ENCODE data around the gene CCDC51.
A peak's percentile ranks its signal among the peaks of the same experiment; 100 is the strongest.

CCDC51 gene

DNA sequence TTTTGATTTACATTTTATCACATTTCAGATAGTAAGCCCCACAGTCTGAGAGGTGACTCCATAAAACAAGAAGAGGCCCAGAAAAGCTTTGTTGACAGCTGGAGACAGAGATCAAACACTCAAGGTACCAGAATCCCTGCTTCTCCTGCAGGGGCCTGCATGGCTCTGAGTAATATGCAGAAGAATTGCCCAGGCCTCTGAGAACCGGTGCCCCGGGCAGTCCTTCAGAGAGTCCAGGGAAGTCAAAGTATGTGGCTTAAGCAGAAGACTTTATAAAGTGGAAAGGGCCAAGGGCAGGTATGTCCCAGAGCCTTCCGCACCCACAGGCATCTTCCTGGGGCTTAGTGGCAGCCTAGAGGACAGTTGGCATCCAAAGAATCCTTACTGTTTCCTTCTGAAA lies 19.4 kb upstream of the CCDC51 start:
- no peak overlapping the region for H3K4me3 ChIP-seq (ENCODE audit: low read depth, low read length)
- in situ Hi-C loops (cut with HindIII; ENCODE audit: low sequenced_read_pairs), result no loop called here
- no peak for DNase-seq (ENCODE audit: low read depth)
- TF ChIP-seq, protein P1, sequence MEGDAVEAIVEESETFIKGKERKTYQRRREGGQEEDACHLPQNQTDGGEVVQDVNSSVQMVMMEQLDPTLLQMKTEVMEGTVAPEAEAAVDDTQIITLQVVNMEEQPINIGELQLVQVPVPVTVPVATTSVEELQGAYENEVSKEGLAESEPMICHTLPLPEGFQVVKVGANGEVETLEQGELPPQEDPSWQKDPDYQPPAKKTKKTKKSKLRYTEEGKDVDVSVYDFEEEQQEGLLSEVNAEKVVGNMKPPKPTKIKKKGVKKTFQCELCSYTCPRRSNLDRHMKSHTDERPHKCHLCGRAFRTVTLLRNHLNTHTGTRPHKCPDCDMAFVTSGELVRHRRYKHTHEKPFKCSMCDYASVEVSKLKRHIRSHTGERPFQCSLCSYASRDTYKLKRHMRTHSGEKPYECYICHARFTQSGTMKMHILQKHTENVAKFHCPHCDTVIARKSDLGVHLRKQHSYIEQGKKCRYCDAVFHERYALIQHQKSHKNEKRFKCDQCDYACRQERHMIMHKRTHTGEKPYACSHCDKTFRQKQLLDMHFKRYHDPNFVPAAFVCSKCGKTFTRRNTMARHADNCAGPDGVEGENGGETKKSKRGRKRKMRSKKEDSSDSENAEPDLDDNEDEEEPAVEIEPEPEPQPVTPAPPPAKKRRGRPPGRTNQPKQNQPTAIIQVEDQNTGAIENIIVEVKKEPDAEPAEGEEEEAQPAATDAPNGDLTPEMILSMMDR (IDR thresholded peaks at IDR 0.05; ENCODE audit: low read depth, low read length, missing control alignments), result no peak

DNA sequence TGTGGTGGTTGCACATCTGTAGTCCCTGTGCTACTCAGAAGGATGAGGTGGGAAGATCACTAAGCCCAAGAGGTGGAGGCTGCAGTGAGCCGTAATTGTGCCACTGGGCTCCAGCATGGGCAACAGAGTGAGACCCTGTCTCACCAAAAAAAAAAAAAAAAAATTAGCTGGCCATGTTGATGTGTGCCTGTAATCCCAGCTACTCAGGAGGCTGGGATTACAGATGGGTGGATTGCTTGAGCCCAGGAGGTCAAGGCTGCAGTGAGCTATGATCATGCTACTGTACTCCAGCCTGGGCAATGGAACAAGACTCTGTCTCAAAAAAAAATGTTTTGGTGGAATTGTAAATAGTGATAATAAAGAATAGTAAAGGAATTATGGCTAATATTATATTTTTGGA lies 16.5 kb upstream of the CCDC51 start:
- DNase-seq (ENCODE audit: low read depth), result no peak
- TF ChIP-seq, protein P1 (IDR thresholded peaks at IDR 0.05; ENCODE audit: low read depth, low read length, missing control alignments), result no peak
- in situ Hi-C loops (cut with HindIII; ENCODE audit: low sequenced_read_pairs), result no loop called here
- no peak overlapping the region for H3K4me3 ChIP-seq (ENCODE audit: low read depth, low read length)

- TF ChIP-seq, protein P1 (IDR thresholded peaks at IDR 0.05; ENCODE audit: low read depth, low read length, missing control alignments), result no peak
- in situ Hi-C loops (cut with HindIII; ENCODE audit: low sequenced_read_pairs), result no loop called here
- H3K4me3 ChIP-seq (ENCODE audit: low read depth, low read length), result no peak overlapping the region
- no peak for DNase-seq (ENCODE audit: low read depth)
Observed at GRCh38 chr3:48451270-48451669, 11.4 kb upstream of the CCDC51 start.

DNA sequence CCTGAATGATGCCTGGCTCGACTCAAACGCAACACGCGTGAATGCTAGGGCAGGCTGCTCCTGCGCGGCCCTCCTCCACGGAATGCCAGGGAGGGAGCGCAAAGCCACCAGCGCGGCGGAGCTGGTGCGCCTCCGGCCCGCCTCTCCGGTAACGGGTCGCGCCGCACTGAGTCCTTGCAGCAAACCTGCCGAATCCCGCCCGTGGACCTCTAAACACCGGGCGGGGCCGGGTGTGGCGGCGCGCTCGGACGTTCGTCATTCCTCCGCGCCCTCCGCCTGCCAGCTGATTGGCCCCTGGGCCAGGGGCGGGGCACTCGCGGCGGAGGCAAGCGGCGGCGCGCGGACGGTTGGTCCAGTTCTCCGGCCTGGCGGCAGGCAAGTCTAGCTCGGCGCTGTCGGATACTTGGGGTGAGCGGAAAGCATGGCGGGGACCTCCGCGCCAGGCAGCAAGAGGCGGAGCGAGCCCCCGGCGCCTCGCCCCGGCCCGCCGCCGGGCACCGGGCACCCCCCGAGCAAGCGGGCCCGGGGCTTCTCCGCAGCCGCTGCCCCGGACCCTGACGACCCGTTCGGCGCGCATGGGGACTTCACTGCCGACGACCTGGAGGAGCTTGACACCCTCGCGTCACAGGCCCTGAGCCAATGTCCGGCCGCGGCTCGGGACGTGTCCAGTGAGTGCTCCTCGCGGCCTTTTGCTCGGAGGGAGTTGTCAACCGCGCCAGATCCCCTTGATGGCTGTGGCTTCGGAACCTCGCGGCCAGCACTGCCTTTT lies 6.7 kb upstream of the CCDC51 start, which contains the start of gene ATRIP:
Gene ATRIP, plus strand, starts transcription at position 313 of the 769 bp plus-strand sequence. Its CDS starts 109 bp downstream, at position 422.
- H3K4me3 ChIP-seq (ENCODE audit: low read depth, low read length), result peak within 1 kb of the TSS; percentile 84
- in situ Hi-C loops (cut with HindIII; ENCODE audit: low sequenced_read_pairs), result loop anchor here (25.0 kb wide), 1 partner anchor 184 kb away; no protein-coding TSS in a partner anchor
- TF ChIP-seq, protein P1 (IDR thresholded peaks at IDR 0.05; ENCODE audit: low read depth, low read length, missing control alignments), result no peak
- DNase-seq (ENCODE audit: low read depth), result peak; percentile 39

DNA sequence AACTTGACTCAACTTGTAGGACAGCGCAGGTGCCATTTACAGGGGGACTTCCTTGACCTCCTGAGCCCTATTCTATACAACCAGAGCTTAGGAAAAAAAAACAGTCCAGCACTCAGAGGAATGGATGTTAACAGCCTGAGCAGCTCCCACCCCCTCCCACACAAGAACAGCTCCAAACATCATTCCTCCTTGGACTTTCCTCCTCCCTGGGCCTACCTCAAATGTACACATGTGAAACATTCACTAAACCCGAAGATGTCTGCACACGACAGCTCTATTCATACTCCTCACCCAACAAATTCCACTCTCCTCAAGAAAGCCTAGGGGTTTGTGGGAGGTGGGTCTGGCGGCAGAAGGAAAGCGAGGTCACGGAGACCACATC lies 6.1 kb upstream of the CCDC51 start:
- H3K4me3 ChIP-seq (ENCODE audit: low read depth, low read length), result peak overlapping the region; percentile 84
- TF ChIP-seq, protein P1 (IDR thresholded peaks at IDR 0.05; ENCODE audit: low read depth, low read length, missing control alignments), result no peak
- in situ Hi-C loops (cut with HindIII; ENCODE audit: low sequenced_read_pairs), result loop anchor here (25.0 kb wide), 1 partner anchor 184 kb away; no protein-coding TSS in a partner anchor
- DNase-seq (ENCODE audit: low read depth), result no peak

GRCh38 chr3:48445277-48445882 lies 5.5 kb upstream of the CCDC51 start:
- DNase-seq (ENCODE audit: low read depth), result no peak
- in situ Hi-C loops (cut with HindIII; ENCODE audit: low sequenced_read_pairs), result loop anchor here (25.0 kb wide), 1 partner anchor 183 kb away; no protein-coding TSS in a partner anchor
- TF ChIP-seq, protein P1 (IDR thresholded peaks at IDR 0.05; ENCODE audit: low read depth, low read length, missing control alignments), result no peak
- no peak overlapping the region for H3K4me3 ChIP-seq (ENCODE audit: low read depth, low read length)

All from astrocyte of the cerebellum (primary cell).